SK-N-SH (cell line): ENCODE results near the gene CHST15. TPM values are rescaled to one million over a fixed set of nuclear protein-coding genes. Genes with fewer than 3 reads are reported as not detected.

Experiments
- CTCF ChIA-PET: fragments of 300-600, 350-600 bp; formaldehyde crosslinking; extraction: SDS; loops from one replicate; lab custom pipeline; 2021; lab: Yijun Ruan, JAX
- POLR2A ChIA-PET: fragments of 350-600 bp; sonication (Branson Sonifier 250); formaldehyde crosslinking; extraction: SDS; loops from one replicate; lab custom pipeline; 2020; ENCODE audit warnings: antibody characterized with exemption, inconsistent platforms; lab: Yijun Ruan, JAX
- DNase-seq: peaks from one replicate; pipeline ENCODE4 v3.0.0; 2012
- H2AFZ ChIP-seq: fragments of 200-600 bp; sonication (generic); 2 replicates; pipeline ENCODE4 v1.8.1; 2016; ENCODE audit warnings: antibody characterized with exemption, mild to moderate bottlenecking, low read depth
- H3F3A ChIP-seq: fragments of 200-600 bp; sonication (generic); replicated peaks from 2 replicates; pipeline ENCODE3; 2016; ENCODE audit warnings: antibody characterized with exemption, mild to moderate bottlenecking; ENCODE audit not compliant: insufficient read depth
- H3K27ac ChIP-seq, 2 experiments: fragments of 200-500 bp in 1 of 2; fragments of 200-600 bp in 1 of 2; sonication (Bioruptor generic) in 1 of 2; sonication (generic), shearing (Covaris generic) in 1 of 2; 2 replicates each; pipeline versions ENCODE4 v1.5.1 to v1.6.1; 2014 to 2016; ENCODE audit warnings: low read depth in 2 of 2, inconsistent platforms in 1 of 2, low read length in 1 of 2, mild to moderate bottlenecking in 1 of 2, mixed read lengths in 1 of 2
- H3K27me3 ChIP-seq: fragments of 200-600 bp; sonication (generic), shearing (Covaris generic); 2 replicates; pipeline ENCODE4 v1.6.1; 2016; ENCODE audit warnings: mixed run types; ENCODE audit not compliant: insufficient read depth
- H3K36me3 ChIP-seq, 2 experiments: fragments of 200-500 bp in 1 of 2; fragments of 200-600 bp in 1 of 2; sonication (Bioruptor generic) in 1 of 2; sonication (generic) in 1 of 2; replicated peaks in 1 of 2; 2 replicates each; pipeline versions ENCODE3 to v1.5.1; 2014 to 2016; ENCODE audit warnings: low read length in 1 of 2, mild to moderate bottlenecking in 1 of 2; ENCODE audit not compliant: insufficient read depth in 2 of 2, control insufficient read depth in 1 of 2
- H3K4me1 ChIP-seq, 2 experiments: fragments of 200-500 bp in 1 of 2; fragments of 200-600 bp in 1 of 2; sonication (Bioruptor generic) in 1 of 2; sonication (generic), shearing (Covaris generic) in 1 of 2; 2 replicates each; pipeline versions ENCODE4 v1.5.1 to v1.6.1; 2014 to 2016; ENCODE audit warnings: low read depth in 1 of 2, low read length in 1 of 2, mixed run types in 1 of 2; ENCODE audit not compliant: insufficient read depth in 2 of 2, control insufficient read depth in 1 of 2
- H3K4me2 ChIP-seq: fragments of 200-600 bp; sonication (generic), shearing (Covaris generic); 2 replicates; pipeline ENCODE4 v1.6.1; 2017; ENCODE audit warnings: mixed run types
- H3K4me3 ChIP-seq, 2 experiments: fragments of 200-500 bp in 1 of 2; fragments of 200-600 bp in 1 of 2; sonication (Bioruptor generic) in 1 of 2; sonication (generic), shearing (Covaris generic) in 1 of 2; 2 replicates each; pipeline versions ENCODE4 v1.5.1 to v1.8.1; 2014 to 2016; ENCODE audit warnings: low read depth in 2 of 2, inconsistent platforms in 1 of 2, low read length in 1 of 2, mild to moderate bottlenecking in 1 of 2, mixed read lengths in 1 of 2, moderate library complexity in 1 of 2
- H3K79me2 ChIP-seq: fragments of 200-600 bp; sonication (generic); 2 replicates; pipeline ENCODE4 v1.8.1; 2017; ENCODE audit warnings: mild to moderate bottlenecking; ENCODE audit not compliant: insufficient read depth
- H3K9ac ChIP-seq: fragments of 200-600 bp; sonication (generic); 2 replicates; pipeline ENCODE4 v1.6.1; 2017; ENCODE audit warnings: mixed run types
- H3K9me2 ChIP-seq: fragments of 200-600 bp; sonication (generic); 2 replicates; pipeline ENCODE4 v1.6.1; 2017; ENCODE audit warnings: mixed run types
- H3K9me3 ChIP-seq: fragments of 200-600 bp; sonication (generic); 2 replicates; pipeline ENCODE4 v1.6.1; 2017; ENCODE audit warnings: mixed run types, mild to moderate bottlenecking, moderate library complexity
- H4K20me1 ChIP-seq: fragments of 200-600 bp; sonication (generic); 2 replicates; pipeline ENCODE4 v1.6.1; 2017; ENCODE audit warnings: mild to moderate bottlenecking, mixed run types; ENCODE audit not compliant: insufficient read depth
- CHD2 ChIP-seq: fragments of 150-350 bp; IDR thresholded peaks from 2 replicates; pipeline ENCODE4 v1.6.1; 2018; ENCODE audit warnings: low read length; ENCODE audit not compliant: partially characterized antibody
- ELF1 ChIP-seq: IDR thresholded peaks from 2 replicates; pipeline ENCODE4 v1.4.0; 2012
- EP300 ChIP-seq, 2 experiments: IDR thresholded peaks; 2 replicates each; pipeline versions ENCODE4 v1.4.0 to v1.6.1; 2012; ENCODE audit warnings: borderline replicate concordance in 1 of 2, low read depth in 1 of 2, low read length in 1 of 2
- EZH2phosphoT487 ChIP-seq: fragments of 200-600 bp; sonication (generic); IDR thresholded peaks from 2 replicates; pipeline ENCODE4 v1.6.1; 2017; ENCODE audit warnings: low read depth, mixed run types, mild to moderate bottlenecking, antibody characterized with exemption, moderate library complexity, borderline replicate concordance
- GABPA ChIP-seq: IDR thresholded peaks from 2 replicates; pipeline ENCODE4 v1.4.0; 2012; ENCODE audit warnings: low read depth, mild to moderate bottlenecking
- GATA2 ChIP-seq: sonication (generic); formaldehyde crosslinking; IDR thresholded peaks from 2 replicates; pipeline ENCODE4 v1.5.0; 2020; ENCODE audit warnings: mild to moderate bottlenecking, missing genetic modification reagents
- MAX ChIP-seq: IDR thresholded peaks from 2 replicates; pipeline ENCODE4 v1.4.0; 2012; ENCODE audit warnings: low read depth
- MEF2A ChIP-seq: IDR thresholded peaks from 2 replicates; pipeline ENCODE4 v1.4.0; 2012; ENCODE audit warnings: low read depth, borderline replicate concordance
- MXI1 ChIP-seq: IDR thresholded peaks from 2 replicates; pipeline ENCODE4 v1.6.1; 2012; ENCODE audit warnings: mild to moderate bottlenecking, low read depth, low read length, improper control_type of control experiment
- NRF1 ChIP-seq: IDR thresholded peaks from 2 replicates; pipeline ENCODE4 v1.6.1; 2012; ENCODE audit warnings: low read depth, mild to moderate bottlenecking, low read length
- REST ChIP-seq: IDR thresholded peaks from 2 replicates; pipeline ENCODE4 v1.6.1; 2012; ENCODE audit warnings: mild to moderate bottlenecking, low read depth, low read length, moderate library complexity
- RXRA ChIP-seq: IDR thresholded peaks from 2 replicates; pipeline ENCODE4 v1.4.0; 2012; ENCODE audit warnings: low read depth, mild to moderate bottlenecking, borderline replicate concordance
- SMC3 ChIP-seq: IDR thresholded peaks from 2 replicates; pipeline ENCODE4 v1.6.1; 2012; ENCODE audit warnings: low read depth, low read length, improper control_type of control experiment
- TAF1 ChIP-seq: IDR thresholded peaks from 2 replicates; pipeline ENCODE4 v1.6.1; 2012; ENCODE audit warnings: low read depth, mild to moderate bottlenecking, low read length, moderate library complexity, borderline replicate concordance
- TCF12 ChIP-seq: IDR thresholded peaks from 2 replicates; pipeline ENCODE4 v1.4.0; 2012
- USF2 ChIP-seq: fragments of 150-350 bp; IDR thresholded peaks from 2 replicates; pipeline ENCODE4 v1.6.1; 2017; ENCODE audit warnings: antibody characterized with exemption, low read length, low read depth, borderline replicate concordance
- ZBTB33 ChIP-seq: IDR thresholded peaks from 2 replicates; pipeline ENCODE4 v1.4.0; 2012; ENCODE audit warnings: low read depth, borderline replicate concordance
- WGBS: methylation state at CpG from one replicate; pipeline ENCODE4 v1.1.6; 2017; ENCODE audit warnings: low lambda C conversion rate; 5-methylcytosine and 5-hydroxymethylcytosine counted together
- polyA plus RNA-seq, 3 experiments: library from polyadenylated mRNA; depleted of rRNA; stranded (reverse); fragments of >200 nt; gene quantifications; 2 replicates each; pipeline ENCODE4 v1.2.3, GENCODE V29; 2012

CHST15 gene
- polyA plus RNA-seq, 1 of the 3 experiments (the other 2 are of a cell fraction) = 0.02 TPM

GRCh38 chr10:124030061-124030460 lies 63.3 kb downstream of the CHST15 start:
- Histone ChIP-seq H3F3A (no peaks in the 10 kb centered on the region), H3K79me2 (no peaks in the 10 kb centered on the region), H3K27me3 (no peaks in the 10 kb centered on the region), H3K9ac (no peak overlapping the region), H3K4me1 (peaks cover 0 to 2% of the 10 kb centered on the region in 2 experiments; a peak in 1 of 4 replicates), H3K36me3 (no peaks in the 10 kb centered on the region), H3K27ac (no peak overlapping the region), H3K9me2 (no peaks in the 10 kb centered on the region), H3K4me2 (no peak overlapping the region), H2AFZ (no peak overlapping the region), H3K4me3 (no peak overlapping the region), H3K9me3 (no peaks in the 10 kb centered on the region), H4K20me1 (no peaks in the 10 kb centered on the region)
- TF ChIP-seq GABPA = no peak
- no peak for TF ChIP-seq RXRA
- no peak for TF ChIP-seq EP300 (IDR thresholded peaks at IDR 0.05; ENCODE audit: borderline replicate concordance in 1 of 2, low read depth in 1 of 2, low read length in 1 of 2)
- no peak for TF ChIP-seq TCF12
- no peak for TF ChIP-seq GATA2 (CRISPR knock-in tag)
- TF ChIP-seq USF2 = no peak
- no peak for TF ChIP-seq NRF1
- no peak for TF ChIP-seq MEF2A
- TF ChIP-seq ZBTB33 = no peak
- no peak for TF ChIP-seq SMC3
- no peak for TF ChIP-seq ELF1
- TF ChIP-seq EZH2phosphoT487 = no peak
- TF ChIP-seq REST = no peak
- no peak for TF ChIP-seq TAF1
- no peak for TF ChIP-seq CHD2
- no peak for TF ChIP-seq MAX
- TF ChIP-seq MXI1 = no peak
- 55% methylated on average over 5 of the region's 8 CpGs for WGBS
- ChIA-PET POLR2A (no interaction called here), CTCF (interaction anchor here (0.8 to 1.9 kb wide), 4 partner anchors 10 to 359 kb away, joined by 3 to 9 read pairs (median 6); no protein-coding TSS in a partner anchor)
- DNase-seq = no peak
